GM21367 (cell line): ENCODE measurements around the gene RELN.
"Not testable (repeated sequence)": the region's sequence is repeated elsewhere in the genome, so short reads cannot be mapped to it uniquely, and the experiment has no call there.

Source experiments
- ATAC-seq: cut with Tn5 transposase; IDR thresholded peaks from one replicate; pipeline ENCODE4 v1.9.1; 2021; ENCODE audit not compliant: unreplicated experiment

Gene RELN

GRCh38 chr7:103989200-103989784 lies at the start of gene RELN:
TSS of gene RELN (minus strand) at chr7:103989658. CDS start at chr7:103989356, 302 bp downstream.
- no peak for ATAC-seq

- no peak for ATAC-seq
Measured at GRCh38 chr7:104038136-104038535, 48.7 kb upstream of the RELN start.

GRCh38 chr7:104036889-104037288 lies 47.4 kb upstream of the RELN start:
- ATAC-seq = not testable (repeated sequence)

- no peak for ATAC-seq
Measured at GRCh38 chr7:104035351-104035750, 45.9 kb upstream of the RELN start.

GRCh38 chr7:104034679-104035078 lies 45.2 kb upstream of the RELN start:
- ATAC-seq = no peak

- no peak for ATAC-seq
Measured at GRCh38 chr7:104033837-104034236, 44.4 kb upstream of the RELN start.

- no peak for ATAC-seq
Measured at GRCh38 chr7:104032486-104032885, 43.0 kb upstream of the RELN start.

- ATAC-seq = no peak
Measured at GRCh38 chr7:104029765-104030164, 40.3 kb upstream of the RELN start.

- no peak for ATAC-seq
Measured at GRCh38 chr7:104024632-104025031, 35.2 kb upstream of the RELN start.

GRCh38 chr7:104023100-104023499 lies 33.6 kb upstream of the RELN start:
- no peak for ATAC-seq

GRCh38 chr7:104018425-104018824 lies 29.0 kb upstream of the RELN start:
- no peak for ATAC-seq

GRCh38 chr7:104017001-104017400 lies 27.5 kb upstream of the RELN start:
- ATAC-seq = no peak

- ATAC-seq = no peak
Measured at GRCh38 chr7:104012835-104013234, 23.4 kb upstream of the RELN start.

GRCh38 chr7:104011829-104012228 lies 22.4 kb upstream of the RELN start:
- ATAC-seq = no peak

- ATAC-seq = no peak
Measured at GRCh38 chr7:104010052-104010909, 20.8 kb upstream of the RELN start.

- no peak for ATAC-seq
Measured at GRCh38 chr7:104008107-104008506, 18.6 kb upstream of the RELN start.

GRCh38 chr7:104007614-104008013 lies 18.2 kb upstream of the RELN start:
- no peak for ATAC-seq

- no peak for ATAC-seq
Measured at GRCh38 chr7:104005197-104005596, 15.7 kb upstream of the RELN start.

- ATAC-seq = no peak
Measured at GRCh38 chr7:103996639-103997038, 7.2 kb upstream of the RELN start.

- no peak for ATAC-seq
Measured at GRCh38 chr7:103996017-103996551, 6.6 kb upstream of the RELN start.

- ATAC-seq = no peak
Measured at GRCh38 chr7:103995554-103995953, 6.1 kb upstream of the RELN start.

- no peak for ATAC-seq
Measured at GRCh38 chr7:103993551-103993950, 4.1 kb upstream of the RELN start.
